HUDEP-2 (cell line): ENCODE results near the gene NFIC.
"Not testable (repeated sequence)": the region's sequence is repeated elsewhere in the genome, so short reads cannot be mapped to it uniquely, and the experiment has no call there.

Experiments used
- DNase-seq, 76 experiments: peaks; one replicate each; lab custom pipeline; 2025; ENCODE audit not compliant: unreplicated experiment in 76 of 76; lab: John Stamatoyannopoulos, UW

Gene NFIC

DNA sequence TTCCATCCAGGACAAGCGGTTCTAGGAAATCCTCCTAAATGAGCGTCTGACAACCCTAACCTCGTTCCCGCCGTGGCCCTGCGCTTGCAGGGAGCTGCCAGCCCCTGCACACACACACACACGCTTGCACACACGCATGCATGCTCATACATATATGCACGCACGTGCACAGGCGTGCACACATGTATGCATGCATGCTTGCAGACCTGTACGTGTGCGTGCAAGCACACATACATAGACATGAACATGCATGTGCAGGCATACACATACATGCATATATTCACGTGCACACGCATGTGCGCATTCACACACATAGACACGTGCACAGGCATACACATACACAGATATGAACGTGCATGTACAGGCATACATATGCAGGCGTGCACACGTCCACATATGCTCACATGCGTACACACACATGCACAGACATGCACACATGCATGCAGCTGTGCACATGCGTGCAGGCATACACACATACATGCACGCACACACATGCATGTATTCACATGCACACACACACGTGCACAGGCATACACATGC is 78.4 kb downstream of the NFIC start:
- DNase-seq = no peak

DNA sequence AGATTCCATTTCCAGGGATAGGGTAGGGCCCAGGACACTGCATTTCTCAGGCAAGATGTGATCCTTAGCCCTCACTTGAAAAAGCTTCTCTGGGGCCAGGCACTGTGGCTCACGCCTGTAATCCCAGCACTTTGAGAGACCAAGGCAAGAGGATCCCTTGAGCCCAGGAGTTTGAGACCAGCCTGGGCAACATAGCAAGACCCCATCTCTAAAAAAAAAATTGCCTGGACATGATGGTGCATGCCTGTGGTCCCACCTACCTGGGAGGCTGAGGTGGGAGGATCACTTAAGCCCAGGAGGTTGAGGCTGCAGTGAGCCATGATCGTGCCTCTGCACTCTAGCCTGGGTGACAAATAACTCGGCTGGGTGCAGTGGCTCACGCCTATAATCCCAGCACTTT is 80.3 kb downstream of the NFIC start:
- DNase-seq = not testable (repeated sequence)

DNA sequence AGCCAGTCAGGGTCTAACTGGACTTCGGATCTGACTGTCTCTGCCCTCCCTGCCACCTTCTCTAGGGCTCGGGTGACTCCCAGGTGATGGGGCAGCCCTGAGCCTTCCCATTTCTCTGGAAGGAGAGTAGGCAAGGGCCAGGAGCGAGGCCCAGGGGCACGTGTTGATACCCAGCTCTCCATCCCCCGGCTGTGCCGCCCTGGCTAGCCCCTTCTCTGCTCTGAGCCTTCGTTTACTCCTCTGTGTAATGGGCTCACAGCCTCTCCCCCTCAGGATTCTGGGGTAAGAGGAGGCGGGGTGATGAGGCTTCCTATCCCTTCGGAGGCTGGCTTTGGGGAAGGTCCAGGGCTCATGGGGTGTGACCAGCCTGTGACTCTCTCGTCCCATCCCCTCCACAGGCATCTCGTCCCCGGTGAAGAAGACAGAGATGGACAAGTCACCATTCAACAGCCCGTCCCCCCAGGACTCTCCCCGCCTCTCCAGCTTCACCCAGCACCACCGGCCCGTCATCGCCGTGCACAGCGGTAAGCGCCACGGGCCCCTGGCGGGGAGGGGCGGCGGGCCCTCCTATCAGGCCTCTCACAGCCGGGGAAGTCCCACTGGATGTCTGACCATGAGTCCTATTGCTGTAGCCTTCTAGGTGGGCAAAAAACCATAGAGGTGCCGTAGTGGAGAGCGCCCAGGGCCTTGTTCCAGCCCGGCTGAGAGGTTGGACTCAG is 82.4 kb downstream of the NFIC start:
- no peak for DNase-seq

DNA sequence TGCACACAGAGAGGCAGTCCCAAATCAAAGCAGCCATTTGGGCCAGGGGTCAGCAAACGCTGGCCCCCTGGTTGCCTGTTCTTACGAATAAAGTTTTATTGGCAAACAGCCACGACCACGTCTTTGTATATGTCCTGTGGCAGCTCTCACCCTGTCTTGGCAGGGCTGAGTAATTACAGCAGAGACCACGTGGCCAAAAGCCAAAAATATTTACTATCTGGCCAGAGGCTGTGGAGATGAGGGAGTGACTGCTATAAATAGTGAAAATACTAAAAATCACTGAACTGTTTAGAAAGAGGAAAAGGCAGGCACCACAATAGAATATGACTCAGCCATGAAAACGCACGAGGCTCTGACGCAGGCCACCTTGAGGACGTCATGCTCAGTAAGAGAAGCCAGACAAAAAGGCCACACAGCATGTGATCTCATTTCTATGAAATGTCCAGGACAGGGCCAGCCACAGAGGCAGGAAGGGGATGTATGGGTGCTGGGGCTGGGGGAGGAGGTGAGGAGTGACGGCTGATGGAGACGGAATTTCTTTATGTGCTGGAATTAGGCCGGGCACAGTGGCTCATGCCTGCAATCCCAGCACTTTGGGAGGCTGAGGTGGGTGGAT is 84.5 kb downstream of the NFIC start:
- peak in 57 of 76 experiments; percentile 15 to 79 (median 49) for DNase-seq

DNA sequence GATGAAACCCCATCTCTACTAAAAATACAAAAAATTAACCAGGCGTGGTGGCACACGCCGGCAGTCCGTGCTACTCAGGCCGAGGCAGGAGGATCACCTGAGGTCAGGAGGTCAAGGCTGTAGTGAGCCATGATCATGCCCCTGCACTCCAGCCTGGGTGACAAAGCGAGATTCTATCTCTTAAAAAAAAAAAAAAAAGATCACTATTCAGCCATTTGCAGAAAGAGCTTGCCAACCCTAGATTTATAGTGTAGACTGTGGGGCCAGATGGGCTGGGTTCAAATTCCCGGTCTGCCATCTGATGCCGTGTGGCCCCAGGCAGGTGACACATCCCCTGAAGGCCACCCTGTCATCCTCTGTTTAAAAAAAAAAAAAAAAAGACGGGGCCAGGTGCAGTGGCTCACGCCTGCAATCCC is 85.1 kb downstream of the NFIC start:
- peak in 2 of 76 experiments; percentile 24 to 30 for DNase-seq

DNA sequence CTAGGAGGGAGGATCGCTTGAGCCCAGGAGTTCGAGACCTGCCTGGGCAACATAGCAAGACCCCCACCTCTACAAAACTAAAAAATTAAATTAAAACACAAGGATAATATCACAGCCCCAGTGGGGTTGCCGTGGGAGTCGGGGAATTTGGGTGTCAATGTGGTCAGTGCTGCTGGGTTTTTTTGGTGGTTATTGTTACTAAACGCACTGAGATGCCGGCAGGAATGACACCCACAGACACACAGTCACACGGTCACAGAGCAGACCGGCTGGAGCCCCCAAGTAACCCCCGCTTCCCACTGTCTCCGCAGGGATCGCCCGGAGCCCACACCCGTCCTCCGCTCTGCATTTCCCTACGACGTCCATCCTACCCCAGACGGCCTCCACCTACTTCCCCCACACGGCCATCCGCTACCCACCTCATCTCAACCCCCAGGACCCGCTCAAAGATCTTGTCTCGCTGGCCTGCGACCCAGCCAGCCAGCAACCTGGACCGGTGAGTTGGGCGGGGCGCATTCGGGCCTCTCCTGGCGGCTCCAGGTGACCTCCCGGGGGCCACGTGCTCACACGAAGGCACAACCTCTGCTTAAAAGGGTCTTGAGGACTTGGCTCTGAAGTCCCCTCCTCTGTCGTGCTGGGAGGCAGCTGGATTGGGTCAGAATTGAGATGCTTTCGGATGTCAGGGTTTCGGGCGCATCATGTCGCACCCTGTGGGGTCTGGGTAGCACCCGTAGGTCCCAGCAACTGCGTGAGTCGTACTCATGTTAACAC is 86.0 kb downstream of the NFIC start:
- no peak for DNase-seq

DNA sequence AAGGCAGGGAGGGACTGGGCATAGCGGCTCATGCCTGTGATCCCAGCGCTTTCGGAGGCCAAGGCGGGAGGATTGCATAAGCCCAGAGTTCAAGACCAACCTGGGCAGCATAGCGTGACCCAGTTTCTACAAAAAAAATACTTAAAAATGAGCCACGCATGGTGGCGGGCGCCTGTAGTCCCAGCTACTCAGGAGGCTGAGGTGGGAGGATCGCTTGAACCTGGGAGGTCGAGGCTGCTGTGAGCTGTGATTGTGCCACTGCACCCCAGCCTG is 86.5 kb downstream of the NFIC start:
- DNase-seq = not testable (repeated sequence)

DNA sequence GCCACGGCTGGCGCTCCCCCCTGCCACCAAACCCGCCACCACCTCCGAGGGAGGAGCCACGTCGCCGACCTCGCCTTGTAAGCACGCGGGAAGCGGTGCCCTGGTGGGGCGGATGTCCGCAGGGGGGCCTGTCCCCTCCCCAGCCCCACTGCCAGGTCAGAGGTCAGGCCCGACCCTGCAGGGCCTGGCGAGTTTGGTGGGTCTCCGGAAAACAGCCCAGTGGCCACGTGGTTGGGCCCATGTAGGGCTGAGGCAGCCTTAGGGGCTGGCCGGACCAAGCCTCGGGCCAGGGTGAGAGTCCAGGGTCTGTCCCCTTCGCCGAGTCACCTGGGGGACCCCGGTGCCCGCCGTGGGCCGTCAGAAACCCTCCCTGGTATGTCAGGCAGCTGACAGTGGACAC is 87.5 kb downstream of the NFIC start:
- DNase-seq = no peak

DNA sequence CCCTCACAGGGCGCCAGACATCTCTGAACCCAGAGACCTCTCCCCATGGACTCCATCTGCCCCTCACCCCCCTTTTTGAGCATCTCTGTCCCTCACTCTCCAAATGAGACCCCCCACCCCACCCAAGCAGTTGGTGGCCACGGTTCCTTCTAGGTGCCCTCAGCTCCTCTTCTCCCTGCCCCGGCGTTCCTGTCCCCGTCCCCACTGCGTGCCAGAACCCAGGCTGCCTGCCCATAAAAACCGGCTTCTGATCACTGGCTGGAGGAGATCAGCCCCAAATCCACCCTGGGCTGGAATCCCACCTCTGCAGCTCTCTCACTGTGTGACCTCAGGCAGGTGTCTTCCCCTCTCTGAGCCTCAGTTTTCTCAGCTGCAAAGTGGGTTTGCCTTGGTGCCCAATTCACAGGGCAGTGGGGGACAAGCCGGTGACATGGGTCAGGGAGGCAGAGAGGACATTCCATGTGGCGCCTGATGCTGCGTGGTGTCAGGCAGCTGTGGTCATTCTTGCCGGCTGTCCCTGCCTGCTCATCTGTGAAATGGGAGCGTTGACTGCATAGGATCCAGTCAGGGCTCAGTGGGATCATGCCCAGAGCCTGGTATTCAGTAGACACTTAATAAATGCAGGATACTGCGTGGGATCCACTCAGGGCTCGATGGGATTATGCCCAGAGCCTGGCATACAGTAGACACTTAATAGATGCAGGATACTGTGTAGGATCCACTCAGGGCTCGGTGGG is 88.4 kb downstream of the NFIC start:
- DNase-seq = no peak

DNA sequence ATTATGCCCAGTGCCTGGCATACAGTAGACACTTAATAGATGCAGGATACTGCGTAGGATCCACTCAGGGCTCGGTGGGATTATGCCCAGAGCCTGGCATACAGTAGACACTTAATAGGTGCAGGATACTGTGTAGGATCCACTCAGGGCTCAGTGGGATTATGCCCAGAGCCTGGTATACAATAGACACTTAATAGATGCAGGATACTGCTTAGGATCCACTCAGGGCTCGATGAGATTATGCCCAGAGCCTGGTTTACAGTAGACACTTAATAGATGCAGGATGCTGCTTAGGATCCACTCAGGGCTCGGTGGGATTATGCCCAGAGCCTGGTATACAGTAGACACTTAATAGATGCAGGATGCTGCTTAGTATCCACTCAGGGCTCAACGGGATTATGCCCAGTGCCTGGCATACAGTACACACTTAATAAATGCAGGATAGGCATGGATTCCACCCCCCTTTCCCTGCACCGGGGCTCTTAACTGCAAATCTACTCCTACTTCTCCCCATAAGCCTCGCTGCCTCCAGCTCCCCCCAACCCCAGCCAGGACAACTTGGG is 89.1 kb downstream of the NFIC start:
- DNase-seq = no peak

DNA sequence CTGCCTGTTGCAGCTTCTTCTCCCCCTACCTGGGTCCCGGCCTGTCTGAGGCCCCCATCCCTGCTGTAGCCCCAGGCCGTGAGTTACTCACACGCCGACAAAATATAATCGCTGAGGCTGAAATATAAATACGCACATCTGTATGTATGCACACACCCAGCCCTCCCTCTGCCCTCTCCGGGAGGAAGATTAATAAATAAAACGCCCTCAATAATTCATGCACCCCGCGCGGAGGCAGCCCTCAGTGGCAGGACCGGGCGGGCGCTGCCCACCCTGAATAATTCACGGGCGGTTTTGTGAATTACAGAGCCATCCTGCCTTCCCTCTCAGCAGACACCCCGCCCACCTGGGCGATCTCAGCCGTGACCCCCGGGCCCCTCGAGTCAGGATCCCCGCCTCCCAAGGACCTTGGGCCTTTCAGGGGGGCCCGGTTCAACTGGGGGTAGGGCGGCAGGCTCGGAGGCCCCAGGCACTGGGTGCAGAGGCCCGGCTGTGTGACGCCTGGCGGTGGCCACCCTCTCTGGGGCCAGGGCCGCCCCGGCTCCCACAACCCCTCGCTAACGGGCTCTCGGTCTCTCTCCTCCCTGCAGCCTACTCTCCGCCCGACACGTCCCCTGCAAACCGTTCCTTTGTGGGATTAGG is 89.7 kb downstream of the NFIC start:
- DNase-seq = no peak

DNA sequence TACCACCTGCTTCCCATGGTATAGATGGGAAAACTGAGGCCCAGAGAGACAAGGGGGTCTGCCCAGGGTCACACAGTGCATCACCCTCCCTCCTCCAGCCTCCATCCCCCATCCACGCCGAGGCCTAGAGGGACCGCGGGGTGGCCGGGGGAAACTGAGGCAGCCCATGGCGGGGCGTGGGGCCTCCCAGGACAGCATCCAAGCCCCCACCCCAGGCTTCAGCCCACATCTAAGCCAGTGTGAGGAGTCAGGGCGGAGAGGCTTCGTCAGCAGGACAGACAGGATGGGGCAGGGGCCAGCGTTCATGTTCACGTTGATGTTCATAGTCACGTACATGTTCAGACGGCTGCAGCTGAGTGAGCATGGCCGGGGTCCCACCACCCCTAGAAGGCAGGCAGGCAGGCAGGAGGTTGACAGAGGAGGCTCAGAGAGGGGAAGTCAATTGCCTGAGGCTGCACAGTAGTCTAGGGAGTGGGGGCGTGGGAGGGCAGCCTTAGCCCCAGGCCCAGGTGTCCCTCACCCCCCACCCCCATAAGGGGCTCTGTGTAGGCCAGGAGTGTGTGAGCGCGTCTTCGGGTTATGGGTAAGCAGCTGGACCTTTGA is 90.6 kb downstream of the NFIC start:
- DNase-seq = no peak

DNA sequence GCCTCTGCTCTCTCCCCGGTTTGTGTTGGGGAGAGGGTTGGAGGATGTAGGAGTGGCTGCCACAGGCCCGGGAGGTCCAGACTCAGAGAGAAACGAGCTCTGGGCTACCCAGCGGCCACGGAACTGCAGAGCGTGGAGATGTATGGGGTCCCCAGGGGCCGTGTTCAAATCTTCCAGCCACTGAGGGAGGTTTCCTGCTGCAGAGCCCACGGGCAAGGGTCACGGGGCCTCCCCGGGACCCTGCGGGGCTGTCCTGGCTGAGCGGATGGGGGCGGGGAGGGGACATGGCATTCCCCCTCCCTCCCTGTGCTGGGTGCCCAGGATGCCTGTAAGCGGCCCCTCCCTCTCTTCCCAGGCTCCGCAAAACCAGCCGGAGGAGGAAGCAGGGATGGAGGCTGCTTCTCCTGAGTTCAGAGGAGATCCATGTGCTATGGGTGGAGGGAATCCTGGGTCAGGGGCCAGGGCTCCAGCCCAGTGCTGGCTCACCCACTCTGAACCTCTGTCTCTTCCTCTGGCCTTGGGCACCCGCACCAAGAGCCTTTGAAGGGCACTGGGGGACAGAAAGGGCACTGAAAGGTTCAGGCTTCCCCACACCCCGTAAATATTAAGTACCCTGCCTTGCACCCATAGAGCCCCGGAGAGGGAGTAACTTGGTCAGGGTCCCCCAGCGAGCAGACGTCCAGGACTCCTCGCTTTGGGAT is 91.3 kb downstream of the NFIC start:
- DNase-seq = no peak

DNA sequence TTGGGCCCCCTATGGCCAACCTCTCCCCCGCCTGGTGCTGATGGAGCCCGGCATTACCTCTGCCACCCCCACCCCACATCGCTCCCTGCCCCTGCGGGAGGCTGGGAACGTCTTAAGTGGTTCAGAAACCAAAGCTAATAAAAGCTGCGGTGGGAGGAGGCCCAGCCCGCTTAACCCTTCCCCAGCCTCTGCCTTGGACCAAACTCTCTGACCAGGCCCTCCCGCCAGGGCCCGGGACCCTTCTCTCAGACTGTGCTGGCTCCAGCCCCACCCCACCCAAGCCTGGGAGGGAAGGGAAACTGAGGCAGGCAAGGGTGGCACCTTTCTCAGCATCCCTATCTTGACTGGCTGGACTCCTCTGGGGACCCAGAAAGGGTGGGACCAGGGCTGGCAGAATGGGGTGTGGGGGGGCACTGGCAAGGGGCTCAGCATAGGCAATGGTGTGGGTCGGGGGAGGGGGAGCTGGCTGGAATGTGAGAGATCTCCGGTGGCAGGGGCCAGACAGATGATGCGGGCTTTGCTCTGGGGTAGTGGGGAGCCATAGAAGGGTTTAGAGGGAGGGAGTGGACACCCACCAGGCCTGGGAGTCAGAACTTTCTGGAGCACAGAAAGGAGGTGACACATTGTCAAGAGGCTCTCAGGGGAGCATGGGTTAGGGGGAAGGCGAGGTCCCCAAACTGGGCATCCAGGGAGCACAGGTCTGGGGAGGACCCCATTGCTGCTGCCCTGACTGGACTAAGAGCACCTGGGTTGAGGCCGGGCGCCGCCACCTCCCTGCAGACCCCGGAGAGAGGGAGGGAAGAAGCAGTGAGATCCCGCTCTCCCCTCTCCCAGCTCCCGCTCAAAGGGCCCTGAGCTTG is 92.1 kb downstream of the NFIC start:
- no peak for DNase-seq

DNA sequence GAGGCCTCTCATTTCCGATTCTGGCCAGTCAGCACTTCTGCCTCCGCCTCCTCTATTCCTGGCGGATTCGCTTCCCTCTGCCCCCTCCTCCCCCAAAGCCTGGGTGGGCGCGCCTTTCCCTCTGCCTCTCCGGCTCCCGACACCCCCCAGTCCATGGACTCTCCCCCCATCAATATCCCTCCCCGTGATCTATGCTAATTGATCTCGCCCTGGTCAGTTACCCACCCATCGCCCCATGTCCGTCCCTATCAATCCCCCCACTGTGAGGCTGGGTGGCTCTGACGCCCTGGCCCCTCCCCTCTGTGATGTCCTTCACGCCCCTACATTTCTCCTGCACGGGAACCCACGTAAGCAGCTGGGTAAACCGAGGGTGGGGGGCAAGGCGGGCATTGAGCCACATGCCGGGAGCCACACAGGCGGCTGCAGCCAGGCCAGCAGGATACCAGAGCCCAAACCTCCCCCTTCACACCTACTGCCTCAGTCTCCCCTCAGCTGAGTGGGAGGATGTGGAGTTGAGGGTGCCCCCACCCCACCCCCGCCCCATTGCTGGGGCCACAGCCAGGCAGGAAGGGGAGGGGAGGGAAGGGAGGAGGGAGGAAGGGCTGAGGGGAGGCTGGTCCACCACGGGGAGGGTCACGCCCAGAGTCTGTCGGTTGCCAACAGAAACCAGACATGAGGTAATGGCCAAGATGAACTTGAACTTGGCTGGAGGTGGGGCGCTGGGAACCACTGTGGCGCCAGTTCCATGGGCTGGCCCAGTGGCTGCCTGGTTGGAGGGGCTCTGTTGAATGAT is 92.9 kb downstream of the NFIC start:
- peak in 60 of 76 experiments; percentile 13 to 77 (median 52) for DNase-seq

DNA sequence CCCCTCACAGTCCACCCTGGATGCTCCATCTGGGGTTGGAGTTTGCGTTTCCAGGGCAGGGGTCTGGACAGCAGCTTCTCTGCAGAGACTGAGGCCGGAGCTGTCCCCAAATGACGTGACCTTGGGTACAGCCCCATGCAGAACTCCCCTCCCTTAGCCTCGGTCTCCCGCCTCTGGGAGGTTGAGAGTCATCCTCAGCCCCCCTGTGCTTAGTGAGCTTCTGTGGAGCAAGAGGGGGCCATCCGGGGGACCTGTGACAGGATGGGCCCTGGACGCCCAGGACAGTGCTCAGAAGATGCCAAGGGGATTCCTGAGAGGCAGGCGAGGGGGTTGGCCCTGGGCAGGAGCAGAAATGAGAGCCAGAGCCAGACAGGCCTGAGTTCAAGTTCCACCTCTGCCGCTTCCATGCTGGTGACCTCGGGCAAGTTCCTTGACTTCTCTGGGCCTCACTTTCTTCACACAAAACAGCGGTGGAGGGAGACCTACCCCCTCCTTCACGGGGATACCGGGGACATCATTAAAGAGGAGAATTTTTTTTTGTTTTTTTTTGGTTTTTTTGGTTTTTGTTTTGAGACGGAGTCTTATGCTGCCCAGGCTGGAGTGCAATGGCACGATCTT is 93.7 kb downstream of the NFIC start:
- DNase-seq = no peak
